ENCODE data around the gene GAGE13. TPM values are rescaled to one million over a fixed set of nuclear protein-coding genes. Genes with fewer than 3 reads are reported as not detected.

GAGE13 gene
- total and polyA plus RNA-seq, 9 of the 15 experiments (the other 6 are each of a cell fraction or from before 2014, with no cell fraction given) = 31.6 to 506 (median 154) TPM

GRCh38 chrX:49290215-49290614 lies 41.2 kb upstream of the GAGE13 start:
- no peak for FAIRE-seq
- ChIA-PET POLR2A (no interaction called here), CTCF (ENCODE audit: low intra/inter-chr PET ratio) (no interaction called here)
- Histone ChIP-seq H3K27ac (ENCODE audit: extremely low read depth, low read depth, low read length) (no peak overlapping the region), H4K20me1 (replicated peaks; ENCODE audit: control insufficient read depth, insufficient read depth, low read length) (no peaks in the 10 kb centered on the region), H3K27me3 (ENCODE audit: control insufficient read depth in 2 of 2, insufficient read depth in 2 of 2, low read length in 2 of 2) (no peaks in the 10 kb centered on the region), H3K9ac (ENCODE audit: insufficient read depth in 1 of 2, low read depth in 2 of 2, low read length in 2 of 2) (no peak overlapping the region), H3K79me2 (ENCODE audit: control insufficient read depth, insufficient read depth, low read length) (no peaks in the 10 kb centered on the region), H3K9me3 (replicated peaks; ENCODE audit: control insufficient read depth, insufficient read depth, low read depth, low read length) (no peaks in the 10 kb centered on the region), H2AFZ (ENCODE audit: low read depth, low read length) (no peak overlapping the region), H3K36me3 (ENCODE audit: control insufficient read depth, insufficient read depth, low read length) (no peaks in the 10 kb centered on the region), H3K9me1 (ENCODE audit: control insufficient read depth, insufficient read depth, low read length) (no peaks in the 10 kb centered on the region), H3K4me1 (replicated peaks in 1 of 2; ENCODE audit: control insufficient read depth in 2 of 2, insufficient read depth in 2 of 2, low read length in 2 of 2) (peaks cover 4 to 18% of the 10 kb centered on the region in 2 experiments; a peak in 4 of 5 replicates), H3K4me2 (ENCODE audit: insufficient read depth, low read length) (no peak overlapping the region), H3K4me3 (no peak overlapping the region)
- intact Hi-C loops (cut with micrococcal nuclease) = loop anchor here (5.0 kb wide), 1 partner anchor 547 kb away; no protein-coding TSS in a partner anchor
- DNase-seq (ENCODE audit: extremely low read depth in 1 of 4, low spot score in 3 of 4) = no peak
- in situ Hi-C loops (cut with MboI) = loop anchor here (10.0 kb wide), 1 partner anchor 245 kb away; the partner anchor contains the start of gene GAGE12C
- no peak for ATAC-seq
- TF ChIP-seq HDAC6 (IDR thresholded peaks at IDR 0.05; ENCODE audit: low read depth, low read length) (no peak), RBM22 (IDR thresholded peaks at IDR 0.05; ENCODE audit: low read depth, low read length, poor library complexity, severe bottlenecking) (no peak), FIP1L1 (IDR thresholded peaks at IDR 0.05; ENCODE audit: low read depth, low read length, poor library complexity, severe bottlenecking) (no peak)
- 33% methylated on average over 5 of the region's 7 CpGs for WGBS (ENCODE audit: insufficient coverage, low coverage, missing lambda C conversion rate)
- no TSS peak for BruUV-seq (replicated peaks)

GRCh38 chrX:49291615-49292337 lies 39.6 kb upstream of the GAGE13 start:
- FAIRE-seq (peak; percentile 97), ATAC-seq (peak; percentile 98), DNase-seq (ENCODE audit: extremely low read depth in 1 of 4, low spot score in 3 of 4) (peak; percentile 58 to 86 (median 64))
- Histone ChIP-seq H3K4me3 (no peak overlapping the region), H3K4me2 (ENCODE audit: insufficient read depth, low read length) (peak overlapping the region; percentile 31; the same call in 1 of the 2 replicates), H3K79me2 (ENCODE audit: control insufficient read depth, insufficient read depth, low read length) (no peaks in the 10 kb centered on the region), H4K20me1 (replicated peaks; ENCODE audit: control insufficient read depth, insufficient read depth, low read length) (no peaks in the 10 kb centered on the region), H3K9ac (ENCODE audit: insufficient read depth in 1 of 2, low read depth in 2 of 2, low read length in 2 of 2) (no peak overlapping the region; a peak in 1 of 4 replicates), H3K27me3 (ENCODE audit: control insufficient read depth in 2 of 2, insufficient read depth in 2 of 2, low read length in 2 of 2) (no peaks in the 10 kb centered on the region), H3K9me1 (ENCODE audit: control insufficient read depth, insufficient read depth, low read length) (no peaks in the 10 kb centered on the region), H3K36me3 (ENCODE audit: control insufficient read depth, insufficient read depth, low read length) (no peaks in the 10 kb centered on the region), H2AFZ (ENCODE audit: low read depth, low read length) (peak overlapping the region; percentile 75), H3K9me3 (replicated peaks; ENCODE audit: control insufficient read depth, insufficient read depth, low read depth, low read length) (no peaks in the 10 kb centered on the region), H3K27ac (ENCODE audit: extremely low read depth, low read depth, low read length) (no peak overlapping the region), H3K4me1 (replicated peaks in 1 of 2; ENCODE audit: control insufficient read depth in 2 of 2, insufficient read depth in 2 of 2, low read length in 2 of 2) (peaks cover 4 to 13% of the 10 kb centered on the region in 2 experiments; a peak in 4 of 5 replicates)
- ChIA-PET CTCF (ENCODE audit: low intra/inter-chr PET ratio) (interaction anchor here (0.5 to 1.6 kb wide), 2 partner anchors 463 to 777 kb away, joined by 3 read pairs; no protein-coding TSS in a partner anchor), POLR2A (interaction anchor here (0.6 kb wide), 1 partner anchor 18 kb away, joined by 4 read pairs; no protein-coding TSS in a partner anchor)
- no TSS peak for BruUV-seq (replicated peaks)
- intact Hi-C loops (cut with micrococcal nuclease) (loop anchor here (2.0 to 5.0 kb wide), 3 partner anchors 345 to 546 kb away; no protein-coding TSS in a partner anchor), in situ Hi-C loops (cut with MboI) (loop anchor here (10.0 kb wide), 1 partner anchor 243 kb away; the partner anchor contains the start of gene GAGE12C)
- 6% methylated on average over 11 of the region's 11 CpGs for WGBS (ENCODE audit: insufficient coverage, low coverage, missing lambda C conversion rate)
- TF ChIP-seq MBD2 (IDR thresholded peaks at IDR 0.05; ENCODE audit: borderline replicate concordance, low read depth) = no peak
- TF ChIP-seq MCM7 (IDR thresholded peaks at IDR 0.05) = no peak
- no peak for TF ChIP-seq EZH2 (IDR thresholded peaks at IDR 0.05; ENCODE audit: borderline replicate concordance, low read depth, low read length)
- TF ChIP-seq ZNF316 (IDR thresholded peaks at IDR 0.05) = no peak
- no peak for TF ChIP-seq CBFB (CRISPR knock-in tag; IDR thresholded peaks at IDR 0.05)
- TF ChIP-seq TFE3 (CRISPR knock-in tag; IDR thresholded peaks at IDR 0.05) = no peak
- no peak for TF ChIP-seq PTTG1 (tag; IDR thresholded peaks at IDR 0.05; ENCODE audit: low read depth)

Measured in K562 (cell line).